Neural crest cell (in vitro differentiated cells): Measurements from ENCODE around the gene ZBTB20. TPM values are rescaled to one million over a fixed set of nuclear protein-coding genes. Genes with fewer than 3 reads are reported as not detected.

Experiments
- DNase-seq: peaks from one replicate; pipeline ENCODE4 v3.0.0; 2021; ENCODE audit warnings: low read depth, mixed read lengths, low spot score
- H3K27ac Mint-ChIP-seq: one replicate; pipeline ENCODE4 v1.8.0; 2021; ENCODE audit warnings: mild to moderate bottlenecking, mixed read lengths; ENCODE audit not compliant: unreplicated experiment
- H3K27me3 Mint-ChIP-seq: 2 replicates; pipeline ENCODE4 v1.8.0; 2021; ENCODE audit warnings: low read depth, mild to moderate bottlenecking, mixed read lengths
- H3K36me3 Mint-ChIP-seq: 2 replicates; pipeline ENCODE4 v1.8.0; 2021; ENCODE audit warnings: low read depth, mild to moderate bottlenecking, mixed read lengths
- H3K4me1 Mint-ChIP-seq: 2 replicates; pipeline ENCODE4 v1.8.0; 2021; ENCODE audit warnings: mixed read lengths
- H3K4me3 Mint-ChIP-seq: one replicate; pipeline ENCODE4 v1.8.0; 2021; ENCODE audit warnings: mild to moderate bottlenecking, mixed read lengths
- H3K9me3 Mint-ChIP-seq: 2 replicates; pipeline ENCODE4 v1.8.0; 2021; ENCODE audit warnings: mixed read lengths
- total RNA-seq: library from RNA; stranded (reverse); gene quantifications from 2 replicates; pipeline ENCODE4 v1.2.1, GENCODE V29; 2021
- TF ChIP-seq, protein P1 (sequence below): fragments of 200-600 bp; sonication (generic); conservative IDR thresholded peaks from 2 replicates; pipeline ENCODE4 v1.5.0; 2021; ENCODE audit warnings: antibody characterized with exemption, mild to moderate bottlenecking

ZBTB20 gene
- total RNA-seq, 1 donor from 2014 or later = 12.4 TPM

GRCh38 chr3:114985776-114986175 is 161.3 kb downstream of the ZBTB20 start:
- no peaks in the 10 kb centered on the region for H3K4me1 Mint-ChIP-seq
- no peak overlapping the region for H3K27ac Mint-ChIP-seq
- peaks cover 7% of the 10 kb centered on the region for H3K9me3 Mint-ChIP-seq
- peaks cover 2% of the 10 kb centered on the region for H3K36me3 Mint-ChIP-seq
- no peak for DNase-seq
- no peaks in the 10 kb centered on the region for H3K27me3 Mint-ChIP-seq
- no peak overlapping the region for H3K4me3 Mint-ChIP-seq
- TF ChIP-seq, protein P1, sequence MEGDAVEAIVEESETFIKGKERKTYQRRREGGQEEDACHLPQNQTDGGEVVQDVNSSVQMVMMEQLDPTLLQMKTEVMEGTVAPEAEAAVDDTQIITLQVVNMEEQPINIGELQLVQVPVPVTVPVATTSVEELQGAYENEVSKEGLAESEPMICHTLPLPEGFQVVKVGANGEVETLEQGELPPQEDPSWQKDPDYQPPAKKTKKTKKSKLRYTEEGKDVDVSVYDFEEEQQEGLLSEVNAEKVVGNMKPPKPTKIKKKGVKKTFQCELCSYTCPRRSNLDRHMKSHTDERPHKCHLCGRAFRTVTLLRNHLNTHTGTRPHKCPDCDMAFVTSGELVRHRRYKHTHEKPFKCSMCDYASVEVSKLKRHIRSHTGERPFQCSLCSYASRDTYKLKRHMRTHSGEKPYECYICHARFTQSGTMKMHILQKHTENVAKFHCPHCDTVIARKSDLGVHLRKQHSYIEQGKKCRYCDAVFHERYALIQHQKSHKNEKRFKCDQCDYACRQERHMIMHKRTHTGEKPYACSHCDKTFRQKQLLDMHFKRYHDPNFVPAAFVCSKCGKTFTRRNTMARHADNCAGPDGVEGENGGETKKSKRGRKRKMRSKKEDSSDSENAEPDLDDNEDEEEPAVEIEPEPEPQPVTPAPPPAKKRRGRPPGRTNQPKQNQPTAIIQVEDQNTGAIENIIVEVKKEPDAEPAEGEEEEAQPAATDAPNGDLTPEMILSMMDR = no peak

GRCh38 chr3:114983248-114983647 is 163.8 kb downstream of the ZBTB20 start:
- no peak overlapping the region for H3K4me3 Mint-ChIP-seq
- no peak overlapping the region for H3K27ac Mint-ChIP-seq
- H3K9me3 Mint-ChIP-seq = no peaks in the 10 kb centered on the region
- H3K36me3 Mint-ChIP-seq = no peaks in the 10 kb centered on the region
- no peaks in the 10 kb centered on the region for H3K4me1 Mint-ChIP-seq
- H3K27me3 Mint-ChIP-seq = no peaks in the 10 kb centered on the region
- TF ChIP-seq, protein P1 = no peak
- DNase-seq = no peak

DNA sequence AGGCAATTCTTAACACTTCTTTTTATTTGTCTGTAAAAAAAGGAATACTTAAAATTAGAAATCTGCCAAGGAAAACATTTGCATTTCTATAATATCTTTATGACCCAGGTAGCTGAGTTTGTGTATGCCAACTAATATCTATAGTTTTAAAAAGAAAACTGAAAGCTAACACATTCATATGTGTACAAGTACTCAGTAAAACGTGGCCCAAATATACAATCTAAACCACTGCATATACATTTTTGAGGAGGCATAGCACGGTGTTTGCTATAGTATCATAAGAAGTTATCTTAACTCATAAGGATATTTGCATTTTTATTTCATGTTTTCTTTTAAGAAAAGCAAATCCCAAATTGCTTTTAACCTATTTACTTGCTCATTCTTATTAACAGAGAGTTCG is 172.7 kb downstream of the ZBTB20 start:
- Mint-ChIP-seq H3K27ac (no peak overlapping the region), H3K4me3 (no peak overlapping the region), H3K36me3 (no peaks in the 10 kb centered on the region), H3K4me1 (peaks cover 12% of the 10 kb centered on the region), H3K27me3 (no peaks in the 10 kb centered on the region), H3K9me3 (no peaks in the 10 kb centered on the region)
- no peak for DNase-seq
- TF ChIP-seq, protein P1 = no peak

GRCh38 chr3:114973536-114973935 is 173.6 kb downstream of the ZBTB20 start:
- H3K9me3 Mint-ChIP-seq = no peaks in the 10 kb centered on the region
- H3K4me1 Mint-ChIP-seq = peaks cover 12% of the 10 kb centered on the region
- no peak overlapping the region for H3K27ac Mint-ChIP-seq
- H3K27me3 Mint-ChIP-seq = no peaks in the 10 kb centered on the region
- no peak for DNase-seq
- no peaks in the 10 kb centered on the region for H3K36me3 Mint-ChIP-seq
- TF ChIP-seq, protein P1 = no peak
- no peak overlapping the region for H3K4me3 Mint-ChIP-seq

DNA sequence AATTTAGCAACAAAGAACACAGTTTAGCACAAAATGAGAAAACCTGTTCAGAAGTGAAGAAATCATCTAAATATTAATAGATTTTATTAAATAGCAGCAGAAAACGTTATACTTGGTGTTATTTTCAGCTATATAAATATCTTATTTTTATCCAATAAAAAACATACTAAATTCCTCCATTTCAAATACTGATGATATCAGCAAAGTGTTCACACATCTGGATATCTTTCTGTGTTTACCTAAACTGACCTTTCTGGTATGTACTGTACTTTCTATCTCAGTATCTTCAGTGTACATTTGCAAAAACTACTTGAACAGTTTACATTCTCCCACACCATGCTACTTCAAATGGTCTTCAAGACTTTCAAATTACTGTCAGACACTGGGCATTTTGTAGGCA is 179.9 kb downstream of the ZBTB20 start:
- Mint-ChIP-seq H3K27ac (no peak overlapping the region), H3K27me3 (no peaks in the 10 kb centered on the region), H3K4me3 (no peak overlapping the region), H3K36me3 (no peaks in the 10 kb centered on the region), H3K9me3 (no peaks in the 10 kb centered on the region), H3K4me1 (peaks cover 5% of the 10 kb centered on the region)
- TF ChIP-seq, protein P1 = no peak
- DNase-seq = no peak

DNA sequence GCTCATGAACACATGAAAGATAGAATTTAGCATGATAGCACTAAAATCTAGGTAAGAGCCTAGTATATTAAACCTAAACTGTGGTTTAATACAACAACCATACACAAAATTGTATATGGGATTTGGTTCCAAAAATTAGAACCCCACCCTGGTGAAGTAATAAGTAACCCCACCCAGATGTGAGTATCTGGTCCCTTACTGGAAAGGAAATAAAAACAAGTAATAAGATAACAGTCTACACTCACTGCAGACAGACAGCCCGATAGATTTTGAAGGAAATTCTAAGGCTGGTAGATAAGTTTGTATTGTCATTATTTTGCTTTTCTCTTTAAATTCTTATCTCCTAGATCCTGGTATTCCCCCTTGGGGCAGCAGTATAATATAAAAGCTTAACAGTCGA is 184.9 kb downstream of the ZBTB20 start:
- DNase-seq = no peak
- H3K36me3 Mint-ChIP-seq = no peaks in the 10 kb centered on the region
- H3K9me3 Mint-ChIP-seq = no peaks in the 10 kb centered on the region
- no peaks in the 10 kb centered on the region for H3K27me3 Mint-ChIP-seq
- TF ChIP-seq, protein P1 = no peak
- H3K27ac Mint-ChIP-seq = no peak overlapping the region
- H3K4me3 Mint-ChIP-seq = no peak overlapping the region
- peaks cover 5% of the 10 kb centered on the region for H3K4me1 Mint-ChIP-seq
